Progenitor cell of endocrine pancreas (in vitro differentiated cells): ENCODE data around the gene P2RY11. TPM values are rescaled to one million over a fixed set of nuclear protein-coding genes. Genes with fewer than 3 reads are reported as not detected.

Experiments
- DNase-seq: peaks from one replicate; pipeline ENCODE4 v3.0.0; 2021; ENCODE audit warnings: low spot score; ENCODE audit not compliant: unreplicated experiment
- H3K27ac Mint-ChIP-seq: 2 replicates; pipeline ENCODE4 v1.8.0; 2021; ENCODE audit warnings: mild to moderate bottlenecking, moderate library complexity, mixed read lengths
- H3K27me3 Mint-ChIP-seq: 2 replicates; pipeline ENCODE4 v1.8.0; 2021; ENCODE audit warnings: mixed read lengths
- H3K36me3 Mint-ChIP-seq: 2 replicates; pipeline ENCODE4 v1.8.0; 2022; ENCODE audit warnings: mixed read lengths; ENCODE audit not compliant: insufficient read depth
- H3K4me1 Mint-ChIP-seq: 2 replicates; pipeline ENCODE4 v1.8.0; 2021; ENCODE audit warnings: low read depth, mixed read lengths
- H3K4me3 Mint-ChIP-seq: 2 replicates; pipeline ENCODE4 v1.8.0; 2021; ENCODE audit warnings: low read depth, mild to moderate bottlenecking, moderate library complexity, mixed read lengths
- H3K9me3 Mint-ChIP-seq: 2 replicates; pipeline ENCODE4 v1.8.0; 2021; ENCODE audit warnings: low read depth, mixed read lengths
- total RNA-seq: library from RNA; stranded (reverse); gene quantifications from 2 replicates; pipeline ENCODE4 v1.2.1, GENCODE V29; 2021
- TF ChIP-seq, protein P1 (sequence below): fragments of 200-600 bp; sonication (generic); IDR thresholded peaks from one replicate; pipeline ENCODE4 v1.5.0; 2021; ENCODE audit warnings: antibody characterized with exemption, mild to moderate bottlenecking; ENCODE audit not compliant: unreplicated experiment

Gene P2RY11
- total RNA-seq, 1 donor from 2014 or later = 23.7 TPM

DNA sequence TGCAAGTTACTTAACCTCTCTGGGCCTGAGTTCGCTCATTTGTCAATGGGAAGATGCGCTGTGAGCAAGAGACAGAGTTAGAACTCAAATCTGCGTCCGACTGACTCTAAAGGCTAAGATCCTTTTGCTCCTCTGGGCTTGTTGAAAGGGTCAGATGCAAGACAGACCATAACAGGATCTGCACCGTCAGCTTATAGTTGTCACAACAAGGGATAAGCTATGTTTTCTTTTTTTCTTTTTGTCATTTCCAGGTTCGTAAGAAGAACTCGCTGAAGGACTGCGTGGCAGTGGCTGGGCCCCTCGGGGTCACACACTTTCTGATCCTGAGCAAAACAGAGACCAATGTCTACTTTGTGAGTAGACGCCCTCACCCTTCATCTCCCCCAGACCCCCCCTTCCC is 4.2 kb upstream of the P2RY11 start:
- TF ChIP-seq, protein P1, sequence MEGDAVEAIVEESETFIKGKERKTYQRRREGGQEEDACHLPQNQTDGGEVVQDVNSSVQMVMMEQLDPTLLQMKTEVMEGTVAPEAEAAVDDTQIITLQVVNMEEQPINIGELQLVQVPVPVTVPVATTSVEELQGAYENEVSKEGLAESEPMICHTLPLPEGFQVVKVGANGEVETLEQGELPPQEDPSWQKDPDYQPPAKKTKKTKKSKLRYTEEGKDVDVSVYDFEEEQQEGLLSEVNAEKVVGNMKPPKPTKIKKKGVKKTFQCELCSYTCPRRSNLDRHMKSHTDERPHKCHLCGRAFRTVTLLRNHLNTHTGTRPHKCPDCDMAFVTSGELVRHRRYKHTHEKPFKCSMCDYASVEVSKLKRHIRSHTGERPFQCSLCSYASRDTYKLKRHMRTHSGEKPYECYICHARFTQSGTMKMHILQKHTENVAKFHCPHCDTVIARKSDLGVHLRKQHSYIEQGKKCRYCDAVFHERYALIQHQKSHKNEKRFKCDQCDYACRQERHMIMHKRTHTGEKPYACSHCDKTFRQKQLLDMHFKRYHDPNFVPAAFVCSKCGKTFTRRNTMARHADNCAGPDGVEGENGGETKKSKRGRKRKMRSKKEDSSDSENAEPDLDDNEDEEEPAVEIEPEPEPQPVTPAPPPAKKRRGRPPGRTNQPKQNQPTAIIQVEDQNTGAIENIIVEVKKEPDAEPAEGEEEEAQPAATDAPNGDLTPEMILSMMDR = no peak
- H3K27me3 Mint-ChIP-seq = no peaks in the 10 kb centered on the region
- H3K9me3 Mint-ChIP-seq = no peaks in the 10 kb centered on the region
- H3K4me3 Mint-ChIP-seq = peak overlapping the region; percentile 74
- no peak for DNase-seq
- peaks cover 8% of the 10 kb centered on the region for H3K4me1 Mint-ChIP-seq
- H3K27ac Mint-ChIP-seq = peak overlapping the region; percentile 65
- H3K36me3 Mint-ChIP-seq = peaks cover 8% of the 10 kb centered on the region

DNA sequence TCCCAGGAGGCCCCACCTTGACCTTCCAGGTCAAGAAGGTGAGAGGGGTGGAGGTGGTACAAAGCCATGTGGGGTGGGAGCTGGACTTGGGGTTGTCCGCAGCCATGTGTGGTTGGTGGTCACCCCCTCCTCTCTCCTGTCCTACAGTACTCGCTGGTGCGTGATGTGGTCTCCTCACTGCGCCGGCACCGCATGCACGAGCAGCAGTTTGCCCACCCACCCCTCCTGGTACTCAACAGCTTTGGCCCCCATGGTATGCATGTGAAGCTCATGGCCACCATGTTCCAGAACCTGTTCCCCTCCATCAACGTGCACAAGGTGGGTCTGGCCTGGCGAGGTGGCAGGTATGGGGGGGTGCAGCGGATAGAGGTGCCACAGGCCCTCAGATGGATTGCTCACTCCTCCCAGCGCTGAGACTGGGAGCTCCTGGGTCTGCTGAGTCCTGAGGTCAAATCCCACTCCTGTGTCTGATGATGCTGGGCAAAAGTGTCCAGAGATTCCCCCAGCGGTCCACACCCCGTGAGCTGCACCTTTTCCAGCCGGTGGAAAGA is 3.6 kb upstream of the P2RY11 start:
- Mint-ChIP-seq H3K27ac (no peak overlapping the region), H3K36me3 (peaks cover 8% of the 10 kb centered on the region)

DNA sequence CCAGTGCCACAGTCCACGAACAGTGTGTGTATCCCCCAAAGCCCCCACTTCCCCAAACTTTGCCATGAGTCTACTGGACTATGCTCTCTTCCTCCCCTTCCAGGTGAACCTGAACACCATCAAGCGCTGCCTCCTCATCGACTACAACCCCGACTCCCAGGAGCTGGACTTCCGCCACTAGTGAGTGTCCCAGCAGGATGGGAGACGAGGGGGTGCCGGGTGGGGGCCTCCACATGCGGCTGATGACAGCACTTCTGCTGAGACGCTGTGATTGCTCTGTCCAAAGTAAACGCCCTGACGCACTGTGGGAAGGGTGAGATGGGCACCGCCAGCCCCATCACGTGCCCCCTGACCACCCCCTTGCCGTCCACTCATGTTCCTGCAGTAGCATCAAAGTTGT is 2.0 kb upstream of the P2RY11 start:
- no peak overlapping the region for H3K27ac Mint-ChIP-seq
- DNase-seq = no peak
- peaks cover 8% of the 10 kb centered on the region for H3K4me1 Mint-ChIP-seq
- peak overlapping the region; percentile 24 for H3K4me3 Mint-ChIP-seq
- TF ChIP-seq, protein P1 = no peak
- no peaks in the 10 kb centered on the region for H3K27me3 Mint-ChIP-seq
- H3K36me3 Mint-ChIP-seq = peaks cover 8% of the 10 kb centered on the region
- no peaks in the 10 kb centered on the region for H3K9me3 Mint-ChIP-seq

More for the DNA sequence above, 3.6 kb upstream of the P2RY11 start:
- H3K27me3 Mint-ChIP-seq = no peaks in the 10 kb centered on the region
- TF ChIP-seq, protein P1 = no peak
- DNase-seq = no peak
- no peaks in the 10 kb centered on the region for H3K9me3 Mint-ChIP-seq
- peak overlapping the region; percentile 74 for H3K4me3 Mint-ChIP-seq
- peaks cover 8% of the 10 kb centered on the region for H3K4me1 Mint-ChIP-seq

DNA sequence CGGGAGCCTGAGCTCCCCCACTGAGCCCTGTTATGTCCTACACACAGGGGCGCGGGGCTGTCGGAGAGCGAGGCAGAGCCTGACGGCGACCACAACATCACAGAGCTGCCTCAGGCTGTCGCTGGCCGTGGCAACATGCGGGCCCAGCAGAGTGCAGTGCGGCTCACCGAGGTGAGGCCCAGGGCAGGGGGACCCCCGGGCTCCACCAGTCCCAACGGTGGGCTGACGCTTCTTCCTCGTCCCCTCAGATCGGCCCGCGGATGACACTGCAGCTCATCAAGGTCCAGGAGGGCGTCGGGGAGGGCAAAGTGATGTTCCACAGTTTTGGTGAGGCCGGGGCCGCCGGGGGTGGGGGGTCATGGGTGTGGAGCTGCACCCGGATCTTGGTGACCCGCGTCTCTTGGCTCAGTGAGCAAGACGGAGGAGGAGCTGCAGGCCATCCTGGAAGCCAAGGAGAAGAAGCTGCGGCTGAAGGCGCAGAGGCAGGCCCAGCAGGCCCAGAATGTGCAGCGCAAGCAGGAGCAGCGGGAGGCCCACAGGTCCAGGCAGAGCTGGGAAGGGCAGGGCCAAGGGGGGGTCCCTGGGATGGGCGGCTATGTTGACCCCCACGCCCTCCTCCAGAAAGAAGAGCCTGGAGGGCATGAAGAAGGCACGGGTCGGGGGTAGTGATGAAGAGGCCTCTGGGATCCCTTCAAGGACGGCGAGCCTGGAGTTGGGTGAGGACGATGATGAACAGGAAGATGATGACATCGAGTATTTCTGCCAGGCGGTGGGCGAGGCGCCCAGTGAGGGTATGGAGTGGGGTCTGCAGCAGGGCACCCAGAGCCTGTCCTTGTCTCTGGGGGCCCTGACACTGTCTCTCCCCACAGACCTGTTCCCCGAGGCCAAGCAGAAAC is 1.2 kb upstream of the P2RY11 start:
- no peak for DNase-seq
- TF ChIP-seq, protein P1 = no peak
- H3K4me1 Mint-ChIP-seq = peaks cover 8% of the 10 kb centered on the region
- no peak overlapping the region for H3K4me3 Mint-ChIP-seq
- peaks cover 8% of the 10 kb centered on the region for H3K36me3 Mint-ChIP-seq
- H3K27ac Mint-ChIP-seq = no peak overlapping the region
- H3K9me3 Mint-ChIP-seq = no peaks in the 10 kb centered on the region
- no peaks in the 10 kb centered on the region for H3K27me3 Mint-ChIP-seq

DNA sequence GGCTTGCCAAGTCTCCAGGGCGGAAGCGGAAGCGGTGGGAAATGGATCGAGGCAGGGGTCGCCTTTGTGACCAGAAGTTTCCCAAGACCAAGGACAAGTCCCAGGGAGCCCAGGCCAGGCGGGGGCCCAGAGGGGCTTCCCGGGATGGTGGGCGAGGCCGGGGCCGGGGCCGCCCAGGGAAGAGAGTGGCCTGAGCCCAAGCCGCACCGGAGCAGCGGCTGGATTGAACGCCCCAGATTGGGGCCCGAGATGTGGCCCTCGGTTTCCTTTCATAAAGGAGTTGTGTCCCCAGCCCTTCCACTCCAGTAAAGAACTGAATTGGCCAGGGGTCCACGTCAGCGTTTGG is 548 bp upstream of the P2RY11 start:
- Mint-ChIP-seq H3K36me3 (peaks cover 8% of the 10 kb centered on the region), H3K27ac (no peak overlapping the region), H3K27me3 (no peaks in the 10 kb centered on the region), H3K4me3 (no peak overlapping the region), H3K4me1 (peaks cover 8% of the 10 kb centered on the region), H3K9me3 (no peaks in the 10 kb centered on the region)
- TF ChIP-seq, protein P1 = no peak
- DNase-seq = no peak
